Breast epithelium (tissue), 4 donors: Measurements from ENCODE around the gene PRSS12. TPM values are rescaled to one million over a fixed set of nuclear protein-coding genes. Genes with fewer than 3 reads are reported as not detected.

Experiments used
- DNase-seq, 2 donors: peaks; one replicate each; pipeline ENCODE4 v3.0.0-alpha.2; 2019; ENCODE audit warnings: low spot score in 2 of 2
- H3K27ac ChIP-seq, 2 donors: fragments of 200-600 bp; sonication (generic) in 1 of 2; one replicate each; pipeline ENCODE4 v1.5.1; 2016 to 2019; ENCODE audit warnings: mild to moderate bottlenecking in 1 of 2
- H3K27me3 ChIP-seq, 2 donors: fragments of 200-600 bp; sonication (generic) in 1 of 2; one replicate each; pipeline versions ENCODE4 v1.5.1 to v1.6.0; 2017 to 2019; ENCODE audit warnings: control low read depth in 1 of 2, mild to moderate bottlenecking in 1 of 2
- H3K36me3 ChIP-seq: fragments of 200-600 bp; one replicate; pipeline ENCODE4 v1.5.1; 2019
- H3K4me1 ChIP-seq, 2 donors: fragments of 200-600 bp; sonication (generic); one replicate each; pipeline ENCODE4 v1.5.1; 2016 to 2019; ENCODE audit warnings: control low read depth in 1 of 2
- H3K4me3 ChIP-seq, 3 donors: fragments of 200-600 bp; sonication (generic); 1 replicate in 2 of 3; 2 replicates in 1 of 3; pipeline ENCODE4 v1.5.1; 2016 to 2019; ENCODE audit warnings: mild to moderate bottlenecking in 3 of 3, moderate library complexity in 2 of 3
- H3K9me3 ChIP-seq, 2 donors: fragments of 200-600 bp; sonication (generic) in 1 of 2; one replicate each; pipeline ENCODE4 v1.5.1; 2016 to 2019; ENCODE audit warnings: control low read depth in 1 of 2
- POLR2A ChIP-seq: fragments of 450-650 bp; IDR thresholded peaks from one replicate; pipeline ENCODE4 v1.6.1; 2016; ENCODE audit warnings: antibody characterized with exemption, mild to moderate bottlenecking, moderate library complexity
- POLR2AphosphoS5 ChIP-seq, 3 donors: sonication (generic); formaldehyde crosslinking; IDR thresholded peaks; one replicate each; pipeline ENCODE4 v1.6.1; 2017; ENCODE audit warnings: antibody characterized with exemption in 3 of 3
- intact Hi-C: fragments of 100-400 bp; cut with DNase I; formaldehyde crosslinking; loops from one replicate; pipeline ENCODE4 v1.15.1; 2023; ENCODE audit warnings: low total_unique reads
- total RNA-seq, 3 donors: library from RNA; depleted of rRNA; stranded (reverse); fragments of >200 nt; gene quantifications; one replicate each; pipeline ENCODE4 v1.1.0, GENCODE V29; 2016
- TF ChIP-seq, protein P1 (sequence below), 3 donors: fragments of 450-650 bp; IDR thresholded peaks; one replicate each; pipeline ENCODE4 v1.5.1; 2016 to 2017; ENCODE audit warnings: antibody characterized with exemption in 3 of 3, mild to moderate bottlenecking in 3 of 3, moderate library complexity in 3 of 3

PRSS12 gene
- total RNA-seq, 3 donors from 2014 or later = 0.64 to 3.6 (median 2.2) TPM

DNA sequence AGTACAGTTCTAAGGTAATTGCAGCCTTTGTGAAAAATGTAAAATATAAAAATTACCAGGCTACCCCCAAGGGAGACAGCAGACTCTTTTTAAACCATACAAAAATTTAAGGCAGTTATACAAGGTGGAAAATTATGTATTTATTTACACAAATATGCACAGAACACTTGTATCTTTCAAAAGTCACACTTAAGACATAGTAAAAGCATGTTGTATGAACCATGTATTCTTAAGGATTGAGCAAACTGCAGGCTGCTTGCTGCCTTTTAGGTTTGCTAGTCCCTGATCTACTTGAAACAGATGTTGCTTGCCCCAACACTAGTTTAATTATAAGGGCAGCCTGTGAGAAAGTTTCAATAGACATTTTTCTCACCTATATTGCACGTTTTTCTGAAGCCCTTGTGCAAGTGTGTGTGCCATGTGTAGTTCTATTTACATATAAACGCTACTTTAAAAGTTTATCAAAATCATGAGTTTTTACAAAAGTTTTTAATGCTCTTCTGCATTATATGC lies 72.8 kb downstream of the PRSS12 start:
- H3K4me3 ChIP-seq = peak overlapping the region; percentile 68 to 73 (median 69)
- intact Hi-C loops = no loop called here
- no peaks in the 10 kb centered on the region for H3K27me3 ChIP-seq
- DNase-seq = no peak
- no peaks in the 10 kb centered on the region for H3K9me3 ChIP-seq
- peaks cover 0 to 10% of the 10 kb centered on the region in 2 donors for H3K4me1 ChIP-seq
- no peaks in the 10 kb centered on the region for H3K36me3 ChIP-seq
- H3K27ac ChIP-seq = peak overlapping the region in 1 of 2 donors; percentile 97
- no peak for TF ChIP-seq POLR2A
- no peak for TF ChIP-seq POLR2AphosphoS5 (IDR thresholded peaks at IDR 0.05)
- TF ChIP-seq, protein P1, sequence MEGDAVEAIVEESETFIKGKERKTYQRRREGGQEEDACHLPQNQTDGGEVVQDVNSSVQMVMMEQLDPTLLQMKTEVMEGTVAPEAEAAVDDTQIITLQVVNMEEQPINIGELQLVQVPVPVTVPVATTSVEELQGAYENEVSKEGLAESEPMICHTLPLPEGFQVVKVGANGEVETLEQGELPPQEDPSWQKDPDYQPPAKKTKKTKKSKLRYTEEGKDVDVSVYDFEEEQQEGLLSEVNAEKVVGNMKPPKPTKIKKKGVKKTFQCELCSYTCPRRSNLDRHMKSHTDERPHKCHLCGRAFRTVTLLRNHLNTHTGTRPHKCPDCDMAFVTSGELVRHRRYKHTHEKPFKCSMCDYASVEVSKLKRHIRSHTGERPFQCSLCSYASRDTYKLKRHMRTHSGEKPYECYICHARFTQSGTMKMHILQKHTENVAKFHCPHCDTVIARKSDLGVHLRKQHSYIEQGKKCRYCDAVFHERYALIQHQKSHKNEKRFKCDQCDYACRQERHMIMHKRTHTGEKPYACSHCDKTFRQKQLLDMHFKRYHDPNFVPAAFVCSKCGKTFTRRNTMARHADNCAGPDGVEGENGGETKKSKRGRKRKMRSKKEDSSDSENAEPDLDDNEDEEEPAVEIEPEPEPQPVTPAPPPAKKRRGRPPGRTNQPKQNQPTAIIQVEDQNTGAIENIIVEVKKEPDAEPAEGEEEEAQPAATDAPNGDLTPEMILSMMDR (IDR thresholded peaks at IDR 0.05) = no peak

DNA sequence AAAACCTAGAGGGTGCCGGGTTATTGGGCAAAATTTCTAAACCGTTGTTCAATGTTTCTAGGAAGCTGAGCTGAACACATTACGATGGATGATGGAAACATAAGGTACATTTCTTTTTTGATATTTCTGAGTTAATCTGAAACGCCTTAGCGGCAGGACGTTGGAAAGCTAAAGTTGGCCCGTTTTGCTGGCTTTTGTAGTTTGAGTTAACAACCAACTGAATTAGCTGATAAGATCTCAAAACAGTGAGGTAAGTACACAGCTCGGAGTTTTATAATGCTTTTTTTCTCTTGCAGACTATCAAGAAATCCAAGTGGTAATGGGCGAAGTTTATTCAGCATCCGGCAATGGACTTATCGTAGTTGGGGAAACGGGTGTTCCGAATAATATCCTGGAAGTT lies 73.5 kb downstream of the PRSS12 start:
- peak overlapping the region; percentile 94 to 97 for H3K27ac ChIP-seq
- H3K4me1 ChIP-seq = peaks cover 0 to 10% of the 10 kb centered on the region in 2 donors
- intact Hi-C loops = no loop called here
- no peaks in the 10 kb centered on the region for H3K9me3 ChIP-seq
- DNase-seq = no peak
- H3K4me3 ChIP-seq = peak overlapping the region; percentile 68 to 73 (median 69)
- TF ChIP-seq POLR2AphosphoS5 (IDR thresholded peaks at IDR 0.05) (no peak), POLR2A (no peak)
- TF ChIP-seq, protein P1 (IDR thresholded peaks at IDR 0.05) = no peak
- H3K27me3 ChIP-seq = no peaks in the 10 kb centered on the region
- H3K36me3 ChIP-seq = no peaks in the 10 kb centered on the region

DNA sequence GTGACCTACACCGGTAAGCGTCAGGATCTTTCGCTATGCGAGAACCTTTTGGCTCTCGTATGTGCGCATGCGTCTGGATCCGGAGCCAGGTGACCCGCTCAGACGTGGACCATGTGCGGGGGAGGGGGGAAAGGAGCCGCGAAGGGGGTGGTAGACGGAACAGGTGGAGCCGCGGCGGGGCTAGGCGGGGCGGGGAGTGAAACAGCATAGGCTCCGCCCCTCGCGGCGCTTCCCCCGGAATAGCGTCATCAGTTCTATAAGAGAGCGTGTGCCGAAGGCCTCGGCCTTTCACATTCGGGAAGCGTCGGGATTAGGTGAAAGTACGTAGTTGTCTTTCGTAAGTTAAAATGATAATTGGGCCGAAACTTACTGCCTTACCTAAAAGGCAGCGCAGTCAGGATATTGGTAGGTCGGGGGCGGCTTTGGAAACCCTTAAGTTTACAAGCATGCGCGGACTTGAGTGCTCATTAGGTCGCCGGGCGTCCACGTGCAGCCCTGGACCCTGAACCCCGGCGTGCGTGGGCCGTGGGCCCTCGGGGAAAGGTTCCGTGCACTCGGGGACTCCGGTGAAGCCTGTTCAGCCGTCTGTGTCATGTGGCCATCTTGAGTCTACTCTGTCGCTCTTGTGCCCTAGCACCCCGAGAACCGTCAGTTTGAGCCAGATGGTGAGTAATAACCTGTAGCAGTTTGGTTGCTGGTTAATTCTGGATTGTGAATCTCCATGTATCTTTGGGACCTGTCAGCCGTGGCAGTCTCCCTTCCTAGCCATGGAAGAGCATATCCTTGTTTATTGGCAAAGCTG lies 74.1 kb downstream of the PRSS12 start:
- DNase-seq = peak; percentile 96 to 97
- no peaks in the 10 kb centered on the region for H3K9me3 ChIP-seq
- intact Hi-C loops = no loop called here
- TF ChIP-seq POLR2AphosphoS5 (IDR thresholded peaks at IDR 0.05) (peak; percentile 93 to 97 (median 95)), POLR2A (peak; percentile 66)
- TF ChIP-seq, protein P1 (IDR thresholded peaks at IDR 0.05) = no peak
- H3K4me3 ChIP-seq = peak overlapping the region; percentile 68 to 73 (median 69)
- peaks cover 0 to 10% of the 10 kb centered on the region in 2 donors for H3K4me1 ChIP-seq
- H3K36me3 ChIP-seq = no peaks in the 10 kb centered on the region
- peak overlapping the region; percentile 94 to 97 for H3K27ac ChIP-seq
- H3K27me3 ChIP-seq = no peaks in the 10 kb centered on the region

DNA sequence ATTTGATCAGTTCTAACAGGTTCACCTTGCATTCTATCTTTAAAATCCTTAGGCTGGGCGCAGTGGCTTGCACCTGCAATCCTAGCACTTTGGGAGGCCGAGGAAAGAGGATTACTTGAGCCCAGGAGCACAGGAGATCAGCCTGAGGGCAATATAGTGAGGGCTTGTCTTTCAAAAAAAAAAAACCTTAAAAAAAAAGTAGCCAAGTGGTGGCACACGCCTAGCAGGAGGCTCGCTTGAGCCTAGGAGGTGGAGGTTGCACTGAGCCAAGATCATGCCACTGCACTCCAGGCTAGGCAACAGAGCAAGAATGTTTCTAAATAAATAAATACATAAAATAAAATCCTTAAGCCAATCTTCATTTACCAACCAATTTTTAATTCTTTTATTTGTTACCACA lies 75.6 kb downstream of the PRSS12 start:
- TF ChIP-seq POLR2A (no peak), POLR2AphosphoS5 (IDR thresholded peaks at IDR 0.05) (no peak)
- TF ChIP-seq, protein P1 (IDR thresholded peaks at IDR 0.05) = no peak
- Histone ChIP-seq H3K27me3 (no peaks in the 10 kb centered on the region), H3K9me3 (no peaks in the 10 kb centered on the region), H3K27ac (no peak overlapping the region), H3K36me3 (no peaks in the 10 kb centered on the region), H3K4me1 (peaks cover 0 to 10% of the 10 kb centered on the region in 2 donors), H3K4me3 (no peak overlapping the region)
- no peak for DNase-seq
- intact Hi-C loops = no loop called here

DNA sequence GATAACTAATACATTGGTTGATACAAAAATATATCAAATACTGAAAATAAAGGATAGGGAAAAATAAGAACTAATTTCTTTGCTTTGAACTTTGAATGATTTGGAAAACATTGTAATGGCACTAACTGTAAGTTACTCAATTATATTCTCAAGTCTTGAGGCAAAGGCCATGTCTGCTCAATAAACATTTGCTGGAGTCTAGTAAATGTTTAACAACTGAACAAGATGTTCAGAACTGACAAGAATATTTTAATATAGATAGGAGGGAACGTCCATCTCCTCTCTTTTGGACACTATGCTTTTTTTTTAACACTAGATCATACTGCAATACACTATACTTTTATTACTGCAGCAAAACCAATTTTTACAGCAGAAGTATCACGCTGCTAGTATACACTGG lies 76.2 kb downstream of the PRSS12 start:
- DNase-seq = no peak
- intact Hi-C loops = no loop called here

More for the DNA sequence above, 76.2 kb downstream of the PRSS12 start:
- Histone ChIP-seq H3K27ac (no peak overlapping the region), H3K9me3 (no peaks in the 10 kb centered on the region), H3K4me3 (no peak overlapping the region), H3K4me1 (peaks cover 0 to 10% of the 10 kb centered on the region in 2 donors), H3K27me3 (no peaks in the 10 kb centered on the region), H3K36me3 (no peaks in the 10 kb centered on the region)
- no peak for TF ChIP-seq POLR2A
- TF ChIP-seq, protein P1 (IDR thresholded peaks at IDR 0.05) = no peak
- no peak for TF ChIP-seq POLR2AphosphoS5 (IDR thresholded peaks at IDR 0.05)
